Smooth muscle cell of the pulmonary artery (primary cell): ENCODE results near the gene MNX1. TPM values are rescaled to one million over a fixed set of nuclear protein-coding genes. Genes with fewer than 3 reads are reported as not detected.

Experiments
- total RNA-seq: library from RNA; depleted of rRNA; stranded (reverse); fragments of >200 nt; gene quantifications from 2 replicates; pipeline ENCODE4 v1.2.3, GENCODE V29; 2014

The MNX1 gene
- total RNA-seq = not detected in 2 replicates

GRCh38 chr7:157010588-157011332, at the start of gene MNX1:
Gene MNX1 (minus strand): TSS chr7:157010663. CDS start chr7:157010350, 313 bp downstream.

Other genes starting within 250 kb of the MNX1 start
- 56.6 and 57.6 TPM in 2 replicates for gene LMBR1, start 117.5 kb downstream of the MNX1 start, total RNA-seq
- 14.3 and 20.7 TPM in 2 replicates for gene NOM1, start 61.0 kb downstream of the MNX1 start, total RNA-seq
- gene UBE3C, start 128.3 kb upstream of the MNX1 start, total RNA-seq = 89.1 and 97.4 TPM in 2 replicates